ENCODE measurements around the gene OR14A2.
"Not testable (repeated sequence)": the region's sequence is repeated elsewhere in the genome, so short reads cannot be mapped to it uniquely, and the experiment has no call there.

Gene OR14A2

GRCh38 chr1:247746391-247746935 lies 1.5 kb downstream of the OR14A2 start:
- H2AFZ ChIP-seq (ENCODE audit: low read length), result no peak overlapping the region
- TF ChIP-seq CTCF (conservative IDR thresholded peaks at IDR 0.05; ENCODE audit: low read length) (no peak), EZH2phosphoT487 (IDR thresholded peaks at IDR 0.05; ENCODE audit: borderline replicate concordance) (no peak)
- H3K9ac ChIP-seq (ENCODE audit: low read depth, low read length, poor library complexity, severe bottlenecking), result no peak overlapping the region
- no peaks in the 10 kb centered on the region for H3F3A ChIP-seq (ENCODE audit: low read depth)
- no peaks in the 10 kb centered on the region for H4K20me1 ChIP-seq (ENCODE audit: insufficient read depth, low read length, poor library complexity, severe bottlenecking)
- H3K9me2 ChIP-seq (replicated peaks; ENCODE audit: low read depth, low read length), result no peaks in the 10 kb centered on the region
- no peaks in the 10 kb centered on the region for H3K79me2 ChIP-seq (ENCODE audit: insufficient read depth, low read length)
- peaks cover 7% of the 10 kb centered on the region; the same call in 1 of the 2 replicates for H3K9me3 ChIP-seq (ENCODE audit: insufficient read depth, low read depth, low read length)
- H3K27me3 ChIP-seq (ENCODE audit: insufficient read depth, low read length, poor library complexity, severe bottlenecking), result no peaks in the 10 kb centered on the region
- no peak overlapping the region for H3K4me2 ChIP-seq (ENCODE audit: low read depth, low read length, poor library complexity, severe bottlenecking)
- no peaks in the 10 kb centered on the region for H3K4me1 ChIP-seq (ENCODE audit: insufficient read depth, low read length, poor library complexity, severe bottlenecking)
- no peaks in the 10 kb centered on the region for H3K36me3 ChIP-seq (ENCODE audit: insufficient read depth, low read length)
- no peak overlapping the region for H3K4me3 ChIP-seq (ENCODE audit: low read length, poor library complexity, severe bottlenecking)

DNA sequence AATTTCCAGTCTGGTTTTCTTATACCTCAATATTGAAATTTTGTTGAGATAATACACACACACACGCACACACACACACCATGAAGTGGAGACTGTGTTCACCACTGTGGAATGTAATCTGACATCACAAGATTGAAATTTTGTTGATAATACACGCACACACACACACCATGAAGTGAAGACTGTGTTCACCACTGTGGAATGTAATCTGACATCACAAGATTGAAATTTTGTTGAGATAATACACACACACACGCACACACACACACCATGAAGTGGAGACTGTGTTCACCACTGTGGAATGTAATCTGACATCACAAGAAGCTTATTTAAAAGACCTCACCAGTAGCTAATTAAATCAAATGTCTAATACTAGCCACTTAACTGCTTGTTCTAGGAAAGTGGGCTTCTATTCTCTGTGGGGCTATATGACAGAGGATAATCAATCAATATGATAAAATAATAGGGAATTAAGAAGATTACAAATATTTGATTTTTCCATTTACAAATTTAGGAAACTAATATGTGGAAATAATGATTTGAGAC lies 5.7 kb downstream of the OR14A2 start:
- H3K4me1 ChIP-seq (ENCODE audit: insufficient read depth, low read length, poor library complexity, severe bottlenecking); H3K9me2 ChIP-seq (replicated peaks; ENCODE audit: low read depth, low read length); H4K20me1 ChIP-seq (ENCODE audit: insufficient read depth, low read length, poor library complexity, severe bottlenecking); H3K9me3 ChIP-seq (ENCODE audit: insufficient read depth, low read depth, low read length); H3F3A ChIP-seq (ENCODE audit: low read depth); H3K4me3 ChIP-seq (ENCODE audit: low read length, poor library complexity, severe bottlenecking); H3K4me2 ChIP-seq (ENCODE audit: low read depth, low read length, poor library complexity, severe bottlenecking); H3K27me3 ChIP-seq (ENCODE audit: insufficient read depth, low read length, poor library complexity, severe bottlenecking); H3K79me2 ChIP-seq (ENCODE audit: insufficient read depth, low read length); H3K9ac ChIP-seq (ENCODE audit: low read depth, low read length, poor library complexity, severe bottlenecking); H2AFZ ChIP-seq (ENCODE audit: low read length); H3K36me3 ChIP-seq (ENCODE audit: insufficient read depth, low read length): not testable (repeated sequence)

- H3K9me3 ChIP-seq (ENCODE audit: insufficient read depth, low read depth, low read length), result no peaks in the 10 kb centered on the region
- no peak overlapping the region for H2AFZ ChIP-seq (ENCODE audit: low read length)
- no peak overlapping the region for H3K4me2 ChIP-seq (ENCODE audit: low read depth, low read length, poor library complexity, severe bottlenecking)
- H3K9me2 ChIP-seq (replicated peaks; ENCODE audit: low read depth, low read length), result no peaks in the 10 kb centered on the region
- no peaks in the 10 kb centered on the region for H3K4me1 ChIP-seq (ENCODE audit: insufficient read depth, low read length, poor library complexity, severe bottlenecking)
- H3K4me3 ChIP-seq (ENCODE audit: low read length, poor library complexity, severe bottlenecking), result no peak overlapping the region
- H4K20me1 ChIP-seq (ENCODE audit: insufficient read depth, low read length, poor library complexity, severe bottlenecking), result no peaks in the 10 kb centered on the region
- no peaks in the 10 kb centered on the region for H3F3A ChIP-seq (ENCODE audit: low read depth)
- no peaks in the 10 kb centered on the region for H3K79me2 ChIP-seq (ENCODE audit: insufficient read depth, low read length)
- no peaks in the 10 kb centered on the region for H3K36me3 ChIP-seq (ENCODE audit: insufficient read depth, low read length)
- TF ChIP-seq CTCF (conservative IDR thresholded peaks at IDR 0.05; ENCODE audit: low read length) (no peak), EZH2phosphoT487 (IDR thresholded peaks at IDR 0.05; ENCODE audit: borderline replicate concordance) (no peak)
- H3K27me3 ChIP-seq (ENCODE audit: insufficient read depth, low read length, poor library complexity, severe bottlenecking), result no peaks in the 10 kb centered on the region
- H3K9ac ChIP-seq (ENCODE audit: low read depth, low read length, poor library complexity, severe bottlenecking), result no peak overlapping the region
These were observed 6.2 kb downstream of the OR14A2 start for GRCh38 chr1:247741756-247742155.

GRCh38 chr1:247740721-247741120 lies 7.2 kb downstream of the OR14A2 start:
- Histone ChIP-seq H3K4me3 (ENCODE audit: low read length, poor library complexity, severe bottlenecking) (no peak overlapping the region), H3K36me3 (ENCODE audit: insufficient read depth, low read length) (no peaks in the 10 kb centered on the region), H2AFZ (ENCODE audit: low read length) (no peak overlapping the region), H3K9ac (ENCODE audit: low read depth, low read length, poor library complexity, severe bottlenecking) (no peak overlapping the region), H3K27me3 (ENCODE audit: insufficient read depth, low read length, poor library complexity, severe bottlenecking) (no peaks in the 10 kb centered on the region), H4K20me1 (ENCODE audit: insufficient read depth, low read length, poor library complexity, severe bottlenecking) (no peaks in the 10 kb centered on the region), H3K9me3 (ENCODE audit: insufficient read depth, low read depth, low read length) (no peaks in the 10 kb centered on the region), H3K79me2 (ENCODE audit: insufficient read depth, low read length) (no peaks in the 10 kb centered on the region), H3F3A (ENCODE audit: low read depth) (no peaks in the 10 kb centered on the region), H3K4me1 (ENCODE audit: insufficient read depth, low read length, poor library complexity, severe bottlenecking) (no peaks in the 10 kb centered on the region), H3K9me2 (replicated peaks; ENCODE audit: low read depth, low read length) (no peaks in the 10 kb centered on the region), H3K4me2 (ENCODE audit: low read depth, low read length, poor library complexity, severe bottlenecking) (no peak overlapping the region)
- TF ChIP-seq CTCF (conservative IDR thresholded peaks at IDR 0.05; ENCODE audit: low read length), result no peak
